Measurements from ENCODE around the gene AGPAT2. TPM values are rescaled to one million over a fixed set of nuclear protein-coding genes. Genes with fewer than 3 reads are reported as not detected.

The AGPAT2 gene
- total RNA-seq, 2 experiments from 2014 or later = 3.6 to 4.0 TPM

DNA sequence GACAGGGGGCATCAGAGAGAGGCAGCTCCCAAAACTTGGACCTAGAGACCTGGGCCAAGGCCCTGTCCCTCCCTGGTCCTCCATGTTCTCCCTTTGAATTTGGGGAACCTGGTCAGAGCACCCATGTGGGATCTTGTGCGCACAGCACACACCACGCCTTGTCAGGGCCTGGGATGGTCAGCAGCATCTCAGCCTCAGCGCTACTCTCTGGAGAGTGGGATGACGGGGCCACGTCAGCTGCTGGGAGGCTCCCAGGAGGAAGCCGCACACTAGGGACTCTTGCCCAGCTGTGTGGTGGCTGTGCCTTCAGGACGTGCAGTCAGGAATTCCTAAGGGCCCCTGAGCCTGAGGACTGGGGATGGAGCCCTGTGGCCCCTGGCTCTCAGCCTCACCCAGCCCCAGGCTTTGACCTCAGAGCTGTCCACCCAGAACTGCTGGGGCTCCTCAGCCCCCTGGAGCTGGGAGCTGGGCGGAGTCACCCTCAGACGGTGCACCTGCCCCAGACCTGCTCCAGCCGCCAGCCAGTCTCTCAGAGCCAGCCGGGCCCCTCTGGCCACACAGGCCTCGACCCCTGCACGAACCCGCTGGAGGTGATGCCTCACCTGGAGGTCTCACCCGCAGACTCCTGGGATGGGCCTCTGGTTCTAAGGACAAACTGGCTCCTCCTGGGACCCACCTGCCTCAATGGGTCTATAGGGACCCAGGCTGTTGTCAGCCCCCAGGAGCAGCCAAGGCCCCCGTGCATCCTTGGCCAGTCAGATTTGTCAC lies 62.9 kb downstream of the AGPAT2 start:
- H3K27me3 ChIP-seq (ENCODE audit: control insufficient read depth in 1 of 2, insufficient read depth in 2 of 2, low read length in 2 of 2) = peaks cover 0 to 4% of the 10 kb centered on the region in 2 experiments
- CTCF ChIA-PET = no interaction called here
- intact Hi-C loops (cut with DNase I, micrococcal nuclease) = no loop called here

DNA sequence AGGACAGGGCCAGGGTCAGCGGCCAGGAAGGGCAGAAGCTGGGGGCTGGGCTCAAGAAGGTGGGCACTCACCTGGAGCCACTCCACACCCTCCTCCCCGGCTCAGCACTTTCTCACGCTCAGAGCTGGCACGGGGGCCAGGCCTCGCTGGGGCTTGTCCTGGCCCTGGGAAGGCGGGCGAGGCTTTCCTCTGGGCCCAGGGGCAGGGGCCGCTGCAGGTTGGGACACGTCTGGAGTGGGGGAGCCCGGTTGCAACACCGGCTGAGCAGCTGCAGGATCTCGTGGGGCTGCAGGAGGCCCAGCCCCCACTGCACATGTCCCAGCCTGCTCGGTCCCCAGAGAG lies 63.4 kb downstream of the AGPAT2 start:
- ATAC-seq (ENCODE audit: poor library complexity) (no peak), DNase-seq (no peak)
- peaks cover 16% of the 10 kb centered on the region for H3K4me1 ChIP-seq (ENCODE audit: insufficient read depth, low read length)
- H3K36me3 ChIP-seq (ENCODE audit: insufficient read depth, low read length) = no peaks in the 10 kb centered on the region
- Mint-ChIP-seq H3K27me3 (peaks cover 4% of the 10 kb centered on the region), H3K27ac (no peak overlapping the region), H3K36me3 (ENCODE audit: low read depth) (no peaks in the 10 kb centered on the region), H3K4me3 (no peak overlapping the region), H3K9me3 (no peaks in the 10 kb centered on the region), H3K4me1 (ENCODE audit: low read depth) (no peaks in the 10 kb centered on the region)
- CTCF ChIA-PET = no interaction called here
- no peak overlapping the region for H3K4me3 ChIP-seq (ENCODE audit: low read length)
- TF ChIP-seq, protein P1, sequence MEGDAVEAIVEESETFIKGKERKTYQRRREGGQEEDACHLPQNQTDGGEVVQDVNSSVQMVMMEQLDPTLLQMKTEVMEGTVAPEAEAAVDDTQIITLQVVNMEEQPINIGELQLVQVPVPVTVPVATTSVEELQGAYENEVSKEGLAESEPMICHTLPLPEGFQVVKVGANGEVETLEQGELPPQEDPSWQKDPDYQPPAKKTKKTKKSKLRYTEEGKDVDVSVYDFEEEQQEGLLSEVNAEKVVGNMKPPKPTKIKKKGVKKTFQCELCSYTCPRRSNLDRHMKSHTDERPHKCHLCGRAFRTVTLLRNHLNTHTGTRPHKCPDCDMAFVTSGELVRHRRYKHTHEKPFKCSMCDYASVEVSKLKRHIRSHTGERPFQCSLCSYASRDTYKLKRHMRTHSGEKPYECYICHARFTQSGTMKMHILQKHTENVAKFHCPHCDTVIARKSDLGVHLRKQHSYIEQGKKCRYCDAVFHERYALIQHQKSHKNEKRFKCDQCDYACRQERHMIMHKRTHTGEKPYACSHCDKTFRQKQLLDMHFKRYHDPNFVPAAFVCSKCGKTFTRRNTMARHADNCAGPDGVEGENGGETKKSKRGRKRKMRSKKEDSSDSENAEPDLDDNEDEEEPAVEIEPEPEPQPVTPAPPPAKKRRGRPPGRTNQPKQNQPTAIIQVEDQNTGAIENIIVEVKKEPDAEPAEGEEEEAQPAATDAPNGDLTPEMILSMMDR (IDR thresholded peaks at IDR 0.05) = no peak
- peaks cover 0 to 7% of the 10 kb centered on the region in 2 experiments for H3K9me3 ChIP-seq (ENCODE audit: control insufficient read depth in 1 of 2, insufficient read depth in 1 of 2, low read length in 2 of 2)
- peaks cover 0 to 4% of the 10 kb centered on the region in 2 experiments for H3K27me3 ChIP-seq (ENCODE audit: control insufficient read depth in 1 of 2, insufficient read depth in 2 of 2, low read length in 2 of 2)
- intact Hi-C loops (cut with DNase I, micrococcal nuclease) = no loop called here
- no peak overlapping the region for H3K27ac ChIP-seq (ENCODE audit: low read depth in 1 of 2, low read length in 2 of 2)
- POLR2A ChIA-PET = no interaction called here

More for the DNA sequence above, 62.9 kb downstream of the AGPAT2 start:
- TF ChIP-seq, protein P1 (IDR thresholded peaks at IDR 0.05) = no peak
- ATAC-seq (ENCODE audit: poor library complexity) (no peak), DNase-seq (no peak)
- Histone ChIP-seq H3K27ac (ENCODE audit: low read depth in 1 of 2, low read length in 2 of 2) (no peak overlapping the region), H3K9me3 (ENCODE audit: control insufficient read depth in 1 of 2, insufficient read depth in 1 of 2, low read length in 2 of 2) (peaks cover 0 to 5% of the 10 kb centered on the region in 2 experiments), H3K4me1 (ENCODE audit: insufficient read depth, low read length) (peaks cover 11% of the 10 kb centered on the region), H3K4me3 (ENCODE audit: low read length) (no peak overlapping the region), H3K36me3 (ENCODE audit: insufficient read depth, low read length) (no peaks in the 10 kb centered on the region)
- Mint-ChIP-seq H3K36me3 (ENCODE audit: low read depth) (no peaks in the 10 kb centered on the region), H3K9me3 (no peaks in the 10 kb centered on the region), H3K4me1 (ENCODE audit: low read depth) (no peaks in the 10 kb centered on the region), H3K27ac (no peak overlapping the region), H3K27me3 (no peaks in the 10 kb centered on the region), H3K4me3 (no peak overlapping the region)
- POLR2A ChIA-PET = no interaction called here

Small RNAs within 50 kb of the gene (microRNA-seq; reads per million reads assigned to microRNA genes)
- 196 reads per million, percentile 72 among the genes with 10 or more reads in this experiment for gene MIR126 (ENCODE audit: borderline microRNAs expressed, borderline replicate concordance)

Other genes starting within 250 kb of the AGPAT2 start
- 10 to 100 TPM; 17.2 to 19.4 TPM for gene INPP5E, start 247.6 kb downstream of the AGPAT2 start, total RNA-seq
- gene SEC16A, start 204.4 kb downstream of the AGPAT2 start, total RNA-seq = 10 to 100 TPM; 73.0 to 75.0 TPM
- gene NOTCH1, start 141.4 kb downstream of the AGPAT2 start, total RNA-seq = 10 to 100 TPM; 30.8 to 34.2 TPM
- not detected for gene EGFL7, start 24.5 kb downstream of the AGPAT2 start, total RNA-seq
- gene DIPK1B, start 25.1 kb upstream of the AGPAT2 start, total RNA-seq = under 1 TPM in 1 of 2 experiments, not detected in 1; 0.11 TPM
- gene LCN10, start 55.5 kb upstream of the AGPAT2 start, total RNA-seq = not detected
- gene LCN6, start 61.1 kb upstream of the AGPAT2 start, total RNA-seq = not detected
- not detected for gene LCN8, start 70.8 kb upstream of the AGPAT2 start, total RNA-seq
- not detected for gene LCN15, start 77.1 kb upstream of the AGPAT2 start, total RNA-seq
- gene TMEM141, start 103.9 kb upstream of the AGPAT2 start, total RNA-seq = 10 to 100 TPM; 14.6 to 17.1 TPM
- gene CCDC183, start 108.9 kb upstream of the AGPAT2 start, total RNA-seq = 1 to 10 TPM; 3.0 to 4.6 TPM
- 10 to 100 TPM; 46.4 to 48.5 TPM for gene RABL6, start 120.5 kb upstream of the AGPAT2 start, total RNA-seq
- 1 to 10 TPM; 1.1 to 1.2 TPM for gene AJM1, start 155.0 kb upstream of the AGPAT2 start, total RNA-seq
- gene PHPT1, start 162.0 kb upstream of the AGPAT2 start, total RNA-seq = 10 to 100 TPM; 13.6 to 17.8 TPM
- gene MAMDC4, start 164.9 kb upstream of the AGPAT2 start, total RNA-seq = 1 to 10 TPM; 2.2 to 3.4 TPM
- 100 to 1,000 TPM; 215 to 220 TPM for gene EDF1, start 178.9 kb upstream of the AGPAT2 start, total RNA-seq
- gene TRAF2, start 199.1 kb upstream of the AGPAT2 start, total RNA-seq = 10 to 100 TPM; 10.6 to 11.6 TPM

All from CD4-positive, alpha-beta T cell (primary cell).